GM23338 (cell line): Measurements from ENCODE around the gene TFAP2E. TPM values are rescaled to one million over a fixed set of nuclear protein-coding genes. Genes with fewer than 3 reads are reported as not detected.

ENCODE experiments used
- ATAC-seq: fragments of 200-7000 bp; cut with Tn5 transposase; 3 replicates; pipeline ENCODE4 v1.9.1; 2020
- DNase-seq: peaks from one replicate; pipeline ENCODE4 v3.0.0-alpha.2; 2015; ENCODE audit warnings: low spot score
- H2AFZ ChIP-seq: fragments of 200-600 bp; sonication (generic); 2 replicates; pipeline ENCODE4 v1.8.0; 2016; ENCODE audit warnings: antibody characterized with exemption, mild to moderate bottlenecking, moderate library complexity
- H3F3A ChIP-seq: fragments of 200-600 bp; sonication (generic); replicated peaks from 2 replicates; pipeline ENCODE4 v1.8.0; 2017; ENCODE audit warnings: antibody characterized with exemption, mixed run types, low read depth
- H3K27ac ChIP-seq: fragments of 200-600 bp; sonication (generic); 2 replicates; pipeline ENCODE4 v1.6.1; 2016; ENCODE audit warnings: low read depth
- H3K27me3 ChIP-seq: fragments of 200-600 bp; sonication (generic); 2 replicates; pipeline ENCODE4 v1.8.0; 2016; ENCODE audit warnings: mild to moderate bottlenecking, mixed run types, moderate library complexity; ENCODE audit not compliant: insufficient read depth
- H3K36me3 ChIP-seq: fragments of 200-600 bp; sonication (generic); 2 replicates; pipeline ENCODE4 v1.8.0; 2016; ENCODE audit warnings: mild to moderate bottlenecking; ENCODE audit not compliant: insufficient read depth
- H3K4me1 ChIP-seq: fragments of 200-600 bp; sonication (generic); 2 replicates; pipeline ENCODE4 v1.8.0; 2016; ENCODE audit warnings: mild to moderate bottlenecking, moderate library complexity; ENCODE audit not compliant: insufficient read depth
- H3K4me2 ChIP-seq: fragments of 200-600 bp; sonication (generic); 2 replicates; pipeline ENCODE4 v1.7.1; 2017; ENCODE audit warnings: mixed run types
- H3K4me3 ChIP-seq: fragments of 200-600 bp; sonication (generic); 2 replicates; pipeline ENCODE4 v1.6.1; 2016; ENCODE audit warnings: mixed run types
- H3K79me2 ChIP-seq: fragments of 200-600 bp; sonication (generic); replicated peaks from 2 replicates; pipeline ENCODE4 v1.8.0; 2017; ENCODE audit warnings: mild to moderate bottlenecking; ENCODE audit not compliant: insufficient read depth
- H3K9me2 ChIP-seq: fragments of 200-600 bp; sonication (generic); 2 replicates; pipeline ENCODE4 v1.8.0; 2017; ENCODE audit not compliant: insufficient read depth
- H4K20me1 ChIP-seq: fragments of 200-600 bp; sonication (generic); replicated peaks from 2 replicates; pipeline ENCODE4 v1.8.0; 2017; ENCODE audit warnings: mild to moderate bottlenecking; ENCODE audit not compliant: insufficient read depth
- H3K27ac Mint-ChIP-seq: 2 replicates; pipeline ENCODE4 v1.8.0; 2020; ENCODE audit warnings: inconsistent platforms, mild to moderate bottlenecking, moderate library complexity, mixed read lengths
- H3K27me3 Mint-ChIP-seq: 3 replicates; pipeline ENCODE4 v1.8.0; 2022; ENCODE audit warnings: low read depth, mild to moderate bottlenecking, moderate library complexity, mixed read lengths, inconsistent platforms; ENCODE audit not compliant: insufficient read depth, poor library complexity
- H3K36me3 Mint-ChIP-seq: 3 replicates; pipeline ENCODE4 v1.8.0; 2021; ENCODE audit warnings: low read depth, mild to moderate bottlenecking, inconsistent platforms, moderate library complexity, mixed read lengths
- H3K4me1 Mint-ChIP-seq: 3 replicates; pipeline ENCODE4 v1.8.0; 2020; ENCODE audit warnings: mild to moderate bottlenecking, inconsistent platforms, mixed read lengths
- H3K4me3 Mint-ChIP-seq: 3 replicates; pipeline ENCODE4 v1.8.0; 2021; ENCODE audit warnings: moderate library complexity, mild to moderate bottlenecking, inconsistent platforms, mixed read lengths
- H3K9me3 Mint-ChIP-seq: 3 replicates; pipeline ENCODE4 v1.8.0; 2020; ENCODE audit warnings: moderate library complexity, mild to moderate bottlenecking, inconsistent platforms, mixed read lengths
- CTCF ChIP-seq, 2 experiments: fragments of 200-600 bp in 1 of 2; sonication (generic) in 1 of 2; conservative IDR thresholded peaks; 2 replicates each; pipeline versions ENCODE4 v1.5.1 to v1.6.1; 2016 to 2017; ENCODE audit warnings: antibody characterized with exemption in 2 of 2, low read depth in 2 of 2, mild to moderate bottlenecking in 2 of 2, moderate library complexity in 1 of 2
- JUNB ChIP-seq: IDR thresholded peaks from one replicate; pipeline ENCODE4 v1.6.1; 2016; ENCODE audit warnings: antibody characterized with exemption; ENCODE audit not compliant: unreplicated experiment
- NANOG ChIP-seq: IDR thresholded peaks from 2 replicates; pipeline ENCODE4 v1.6.1; 2016; ENCODE audit warnings: antibody characterized with exemption, borderline replicate concordance
- POLR2AphosphoS5 ChIP-seq: IDR thresholded peaks from 2 replicates; pipeline ENCODE4 v1.6.1; 2016; ENCODE audit warnings: antibody characterized with exemption, low read depth
- STAT1 ChIP-seq: IDR thresholded peaks from one replicate; pipeline ENCODE4 v1.6.1; 2016; ENCODE audit warnings: antibody characterized with exemption; ENCODE audit not compliant: unreplicated experiment
- ZNF114 ChIP-seq: fragments of 250-450 bp; sonication (Bioruptor Pico); IDR thresholded peaks from 2 replicates; pipeline ENCODE4 v1.5.0; 2020; ENCODE audit warnings: mild to moderate bottlenecking, moderate library complexity
- polyA plus RNA-seq: library from polyadenylated mRNA; unstranded; fragments of >200 nt; fragmentation: Nextera tagmentation; extraction: Ambion mirVana; gene quantifications from 2 replicates; pipeline ENCODE4 v1.2.1, GENCODE V29; 2016
- total RNA-seq: library from RNA; depleted of rRNA; stranded (reverse); fragments of >200 nt; shearing (Covaris generic); gene quantifications from 2 replicates; pipeline ENCODE4 v1.2.3, GENCODE V29; 2014
- TF ChIP-seq, protein P1 (sequence below): fragments of 250-450 bp; sonication (Bioruptor Pico); IDR thresholded peaks from 2 replicates; pipeline ENCODE4 v1.5.0; 2020; ENCODE audit warnings: mild to moderate bottlenecking, moderate library complexity

The TFAP2E gene
- total and polyA plus RNA-seq, 2 experiments from 2014 or later, result 0.34 to 1.4 TPM

- Histone ChIP-seq H3K27ac (peak overlapping the region; percentile 81), H4K20me1 (peaks cover 51% of the 10 kb centered on the region), H3F3A (0 out of 2 replicates have a peak, but pooled peaks cover 2% of the 10 kb centered on the region), H3K36me3 (peaks cover 56% of the 10 kb centered on the region), H3K79me2 (peaks cover 65% of the 10 kb centered on the region), H3K9me2 (no peaks in the 10 kb centered on the region), H3K4me3 (no peak overlapping the region), H3K4me2 (no peak overlapping the region), H3K27me3 (no peaks in the 10 kb centered on the region), H2AFZ (no peak overlapping the region), H3K4me1 (peaks cover 17% of the 10 kb centered on the region)
- H3K9me3 Mint-ChIP-seq, result no peaks in the 10 kb centered on the region
- ATAC-seq, result no peak
- no peak for DNase-seq
- peaks cover 69% of the 10 kb centered on the region for H3K36me3 Mint-ChIP-seq
- TF ChIP-seq ZNF114 (CRISPR knock-in tag), result no peak
- no peak for TF ChIP-seq STAT1
- TF ChIP-seq, protein P1, sequence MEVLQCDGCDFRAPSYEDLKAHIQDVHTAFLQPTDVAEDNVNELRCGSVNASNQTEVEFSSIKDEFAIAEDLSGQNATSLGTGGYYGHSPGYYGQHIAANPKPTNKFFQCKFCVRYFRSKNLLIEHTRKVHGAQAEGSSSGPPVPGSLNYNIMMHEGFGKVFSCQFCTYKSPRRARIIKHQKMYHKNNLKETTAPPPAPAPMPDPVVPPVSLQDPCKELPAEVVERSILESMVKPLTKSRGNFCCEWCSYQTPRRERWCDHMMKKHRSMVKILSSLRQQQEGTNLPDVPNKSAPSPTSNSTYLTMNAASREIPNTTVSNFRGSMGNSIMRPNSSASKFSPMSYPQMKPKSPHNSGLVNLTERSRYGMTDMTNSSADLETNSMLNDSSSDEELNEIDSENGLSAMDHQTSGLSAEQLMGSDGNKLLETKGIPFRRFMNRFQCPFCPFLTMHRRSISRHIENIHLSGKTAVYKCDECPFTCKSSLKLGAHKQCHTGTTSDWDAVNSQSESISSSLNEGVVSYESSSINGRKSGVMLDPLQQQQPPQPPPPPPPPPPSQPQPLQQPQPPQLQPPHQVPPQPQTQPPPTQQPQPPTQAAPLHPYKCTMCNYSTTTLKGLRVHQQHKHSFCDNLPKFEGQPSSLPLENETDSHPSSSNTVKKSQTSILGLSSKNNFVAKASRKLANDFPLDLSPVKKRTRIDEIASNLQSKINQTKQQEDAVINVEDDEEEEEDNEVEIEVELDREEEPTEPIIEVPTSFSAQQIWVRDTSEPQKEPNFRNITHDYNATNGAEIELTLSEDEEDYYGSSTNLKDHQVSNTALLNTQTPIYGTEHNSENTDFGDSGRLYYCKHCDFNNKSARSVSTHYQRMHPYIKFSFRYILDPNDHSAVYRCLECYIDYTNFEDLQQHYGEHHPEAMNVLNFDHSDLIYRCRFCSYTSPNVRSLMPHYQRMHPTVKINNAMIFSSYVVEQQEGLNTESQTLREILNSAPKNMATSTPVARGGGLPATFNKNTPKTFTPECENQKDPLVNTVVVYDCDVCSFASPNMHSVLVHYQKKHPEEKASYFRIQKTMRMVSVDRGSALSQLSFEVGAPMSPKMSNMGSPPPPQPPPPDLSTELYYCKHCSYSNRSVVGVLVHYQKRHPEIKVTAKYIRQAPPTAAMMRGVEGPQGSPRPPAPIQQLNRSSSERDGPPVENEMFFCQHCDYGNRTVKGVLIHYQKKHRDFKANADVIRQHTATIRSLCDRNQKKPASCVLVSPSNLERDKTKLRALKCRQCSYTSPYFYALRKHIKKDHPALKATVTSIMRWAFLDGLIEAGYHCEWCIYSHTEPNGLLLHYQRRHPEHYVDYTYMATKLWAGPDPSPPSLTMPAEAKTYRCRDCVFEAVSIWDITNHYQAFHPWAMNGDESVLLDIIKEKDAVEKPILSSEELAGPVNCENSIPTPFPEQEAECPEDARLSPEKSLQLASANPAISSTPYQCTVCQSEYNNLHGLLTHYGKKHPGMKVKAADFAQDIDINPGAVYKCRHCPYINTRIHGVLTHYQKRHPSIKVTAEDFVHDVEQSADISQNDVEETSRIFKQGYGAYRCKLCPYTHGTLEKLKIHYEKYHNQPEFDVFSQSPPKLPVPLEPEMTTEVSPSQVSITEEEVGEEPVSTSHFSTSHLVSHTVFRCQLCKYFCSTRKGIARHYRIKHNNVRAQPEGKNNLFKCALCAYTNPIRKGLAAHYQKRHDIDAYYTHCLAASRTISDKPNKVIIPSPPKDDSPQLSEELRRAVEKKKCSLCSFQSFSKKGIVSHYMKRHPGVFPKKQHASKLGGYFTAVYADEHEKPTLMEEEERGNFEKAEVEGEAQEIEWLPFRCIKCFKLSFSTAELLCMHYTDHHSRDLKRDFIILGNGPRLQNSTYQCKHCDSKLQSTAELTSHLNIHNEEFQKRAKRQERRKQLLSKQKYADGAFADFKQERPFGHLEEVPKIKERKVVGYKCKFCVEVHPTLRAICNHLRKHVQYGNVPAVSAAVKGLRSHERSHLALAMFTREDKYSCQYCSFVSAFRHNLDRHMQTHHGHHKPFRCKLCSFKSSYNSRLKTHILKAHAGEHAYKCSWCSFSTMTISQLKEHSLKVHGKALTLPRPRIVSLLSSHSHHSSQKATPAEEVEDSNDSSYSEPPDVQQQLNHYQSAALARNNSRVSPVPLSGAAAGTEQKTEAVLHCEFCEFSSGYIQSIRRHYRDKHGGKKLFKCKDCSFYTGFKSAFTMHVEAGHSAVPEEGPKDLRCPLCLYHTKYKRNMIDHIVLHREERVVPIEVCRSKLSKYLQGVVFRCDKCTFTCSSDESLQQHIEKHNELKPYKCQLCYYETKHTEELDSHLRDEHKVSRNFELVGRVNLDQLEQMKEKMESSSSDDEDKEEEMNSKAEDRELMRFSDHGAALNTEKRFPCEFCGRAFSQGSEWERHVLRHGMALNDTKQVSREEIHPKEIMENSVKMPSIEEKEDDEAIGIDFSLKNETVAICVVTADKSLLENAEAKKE (CRISPR knock-in tag), result no peak
- TF ChIP-seq POLR2AphosphoS5, result no peak
- no peak for TF ChIP-seq JUNB
- TF ChIP-seq CTCF (conservative IDR thresholded peaks at IDR 0.05; ENCODE audit: low read depth in 2 of 2), result no peak
- TF ChIP-seq NANOG, result no peak
- H3K27ac Mint-ChIP-seq, result no peak overlapping the region
- H3K4me3 Mint-ChIP-seq, result no peak overlapping the region
- H3K27me3 Mint-ChIP-seq, result no peaks in the 10 kb centered on the region
- H3K4me1 Mint-ChIP-seq, result peaks cover 11% of the 10 kb centered on the region; the same call in 2 of the 3 replicates
Observed at GRCh38 chr1:35633547-35633946, 60.4 kb downstream of the TFAP2E start.
